HFFc6 (cell line): ENCODE measurements around the gene PSENEN. TPM values are rescaled to one million over a fixed set of nuclear protein-coding genes. Genes with fewer than 3 reads are reported as not detected.
A peak's percentile ranks its signal among the peaks of the same experiment; 100 is the strongest.

ENCODE experiments used
- DNase-seq: peaks from one replicate; pipeline ENCODE4 v3.0.0-alpha.2; 2018
- H3K27ac Mint-ChIP-seq: 2 replicates; pipeline ENCODE4 v1.8.0; 2020; ENCODE audit warnings: mild to moderate bottlenecking, mixed read lengths
- H3K27me3 Mint-ChIP-seq: 2 replicates; pipeline ENCODE4 v1.8.0; 2021; ENCODE audit warnings: mild to moderate bottlenecking, moderate library complexity, mixed read lengths; ENCODE audit not compliant: insufficient read depth
- H3K36me3 Mint-ChIP-seq: 2 replicates; pipeline ENCODE4 v1.8.0; 2021; ENCODE audit warnings: low read depth, mixed read lengths
- H3K4me1 Mint-ChIP-seq: 2 replicates; pipeline ENCODE4 v1.8.0; 2020; ENCODE audit warnings: low read depth, mixed read lengths
- H3K4me3 Mint-ChIP-seq: 2 replicates; pipeline ENCODE4 v1.8.0; 2020; ENCODE audit warnings: mild to moderate bottlenecking, moderate library complexity, mixed read lengths
- H3K9me3 Mint-ChIP-seq: 2 replicates; pipeline ENCODE4 v1.8.0; 2020; ENCODE audit warnings: mild to moderate bottlenecking, mixed read lengths
- CTCF ChIP-seq: fragments of 200-600 bp; sonication (generic); IDR thresholded peaks from 2 replicates; pipeline ENCODE4 v1.5.0; 2021; ENCODE audit warnings: antibody characterized with exemption, mild to moderate bottlenecking
- total RNA-seq, 6 experiments: library from RNA; stranded (reverse); fragmentation: NEBNext Ultra II Directional; extraction: Animal tissue kit (Norgen Biotek cat#: 25700); gene quantifications; 2 replicates in 1 of 6; 3 replicates in 5 of 6; pipeline ENCODE4 v1.2.3, GENCODE V29; 2021

The PSENEN gene
- total RNA-seq, 6 experiments from 2014 or later = 68.2 to 86.6 (median 74.9) TPM

- Mint-ChIP-seq H3K27ac (no peak overlapping the region), H3K36me3 (no peaks in the 10 kb centered on the region), H3K9me3 (no peaks in the 10 kb centered on the region), H3K4me3 (no peak overlapping the region), H3K4me1 (no peaks in the 10 kb centered on the region), H3K27me3 (peaks cover 5% of the 10 kb centered on the region)
- no peak for DNase-seq
- TF ChIP-seq CTCF = no peak
These were observed 44.8 kb downstream of the PSENEN start for GRCh38 chr19:35789978-35790944.

GRCh38 chr19:35790981-35791813 lies 45.7 kb downstream of the PSENEN start:
- H3K4me3 Mint-ChIP-seq = no peak overlapping the region
- no peak overlapping the region for H3K27ac Mint-ChIP-seq
- no peaks in the 10 kb centered on the region for H3K9me3 Mint-ChIP-seq
- peak; percentile 48 for TF ChIP-seq CTCF
- H3K36me3 Mint-ChIP-seq = no peaks in the 10 kb centered on the region
- no peak for DNase-seq
- H3K4me1 Mint-ChIP-seq = no peaks in the 10 kb centered on the region
- H3K27me3 Mint-ChIP-seq = peaks cover 8% of the 10 kb centered on the region

GRCh38 chr19:35791814-35792279 lies 46.4 kb downstream of the PSENEN start:
- Mint-ChIP-seq H3K4me3 (no peak overlapping the region), H3K27me3 (peaks cover 13% of the 10 kb centered on the region), H3K27ac (no peak overlapping the region), H3K36me3 (no peaks in the 10 kb centered on the region), H3K4me1 (no peaks in the 10 kb centered on the region), H3K9me3 (no peaks in the 10 kb centered on the region)
- DNase-seq = no peak
- no peak for TF ChIP-seq CTCF

GRCh38 chr19:35792312-35792711 lies 46.9 kb downstream of the PSENEN start:
- Mint-ChIP-seq H3K4me3 (no peak overlapping the region), H3K27me3 (peaks cover 16% of the 10 kb centered on the region), H3K9me3 (no peaks in the 10 kb centered on the region), H3K36me3 (no peaks in the 10 kb centered on the region), H3K4me1 (no peaks in the 10 kb centered on the region), H3K27ac (no peak overlapping the region)
- no peak for DNase-seq
- TF ChIP-seq CTCF = no peak

GRCh38 chr19:35792888-35793287 lies 47.4 kb downstream of the PSENEN start:
- TF ChIP-seq CTCF = no peak
- Mint-ChIP-seq H3K4me3 (no peak overlapping the region), H3K4me1 (no peaks in the 10 kb centered on the region), H3K27ac (no peak overlapping the region), H3K9me3 (no peaks in the 10 kb centered on the region), H3K36me3 (no peaks in the 10 kb centered on the region), H3K27me3 (peaks cover 16% of the 10 kb centered on the region)
- DNase-seq = no peak
